Spleen (tissue), 7 donors: Measurements from ENCODE around the gene SRPK1.

ENCODE experiments used
- POLR2A ChIP-seq, 3 donors: fragments of 450-650 bp; IDR thresholded peaks; one replicate each; pipeline ENCODE4 v1.5.1; 2017; ENCODE audit warnings: antibody characterized with exemption in 3 of 3, mild to moderate bottlenecking in 1 of 3
- POLR2AphosphoS5 ChIP-seq, 3 donors: sonication (generic); formaldehyde crosslinking; IDR thresholded peaks; one replicate each; pipeline ENCODE4 v1.5.1; 2017; ENCODE audit warnings: antibody characterized with exemption in 3 of 3
- TF ChIP-seq, protein P1 (sequence below), 11 experiments: fragments of 200-600 bp in 7 of 11; fragments of 450-650 bp in 4 of 11; sonication (generic) in 4 of 11; IDR thresholded peaks in 8 of 11; conservative IDR thresholded peaks in 3 of 11; 1 replicate in 7 of 11; 2 replicates in 4 of 11; pipeline versions ENCODE4 v1.4.0 to v1.8.0; 2016 to 2021; ENCODE audit warnings: antibody characterized with exemption in 11 of 11, inconsistent platforms in 4 of 11, mild to moderate bottlenecking in 1 of 11
- donor health status: DM: no; HTN: no; CAD: no; lungs with moderate emphysema.
- donor health status: DM: no; HTN: no; CAD: no.
- donor health status: DM: no; HTN: no; CAD: no.

DNA sequence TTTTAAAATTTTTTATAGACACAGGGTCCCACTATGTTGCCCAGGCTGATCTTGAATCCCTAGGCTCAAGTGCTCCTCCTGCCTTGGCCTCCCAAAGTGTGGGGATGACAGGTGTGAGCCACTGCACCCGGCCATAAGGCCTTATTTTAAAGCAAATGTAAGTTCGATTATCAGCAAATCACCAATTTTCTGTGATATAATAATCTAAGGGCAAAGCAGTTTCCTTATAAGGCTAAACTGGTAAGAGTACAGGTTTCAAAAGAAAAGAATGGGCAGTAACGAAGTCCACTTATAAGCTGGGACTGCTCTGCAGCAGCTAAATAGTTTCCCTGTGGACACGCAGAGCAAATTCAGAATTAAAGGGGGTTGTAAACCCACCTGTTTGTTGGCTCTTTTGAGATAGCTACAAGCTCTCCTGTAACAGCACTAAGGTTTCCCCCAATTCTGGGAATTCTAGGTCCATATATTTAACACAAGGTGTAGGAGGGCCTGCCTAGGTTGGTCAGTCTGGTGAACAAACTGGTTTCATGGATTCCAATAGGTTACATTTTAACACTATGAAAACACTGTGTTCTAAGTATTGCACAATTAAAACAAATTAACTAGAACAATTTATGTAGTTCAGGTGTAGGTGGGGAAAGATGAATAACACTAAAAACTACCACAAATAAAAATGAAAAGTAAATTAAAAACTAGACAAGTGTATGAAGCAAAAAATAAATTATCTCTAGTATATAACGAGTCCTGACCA lies 89.5 kb downstream of the SRPK1 start:
- TF ChIP-seq, protein P1, sequence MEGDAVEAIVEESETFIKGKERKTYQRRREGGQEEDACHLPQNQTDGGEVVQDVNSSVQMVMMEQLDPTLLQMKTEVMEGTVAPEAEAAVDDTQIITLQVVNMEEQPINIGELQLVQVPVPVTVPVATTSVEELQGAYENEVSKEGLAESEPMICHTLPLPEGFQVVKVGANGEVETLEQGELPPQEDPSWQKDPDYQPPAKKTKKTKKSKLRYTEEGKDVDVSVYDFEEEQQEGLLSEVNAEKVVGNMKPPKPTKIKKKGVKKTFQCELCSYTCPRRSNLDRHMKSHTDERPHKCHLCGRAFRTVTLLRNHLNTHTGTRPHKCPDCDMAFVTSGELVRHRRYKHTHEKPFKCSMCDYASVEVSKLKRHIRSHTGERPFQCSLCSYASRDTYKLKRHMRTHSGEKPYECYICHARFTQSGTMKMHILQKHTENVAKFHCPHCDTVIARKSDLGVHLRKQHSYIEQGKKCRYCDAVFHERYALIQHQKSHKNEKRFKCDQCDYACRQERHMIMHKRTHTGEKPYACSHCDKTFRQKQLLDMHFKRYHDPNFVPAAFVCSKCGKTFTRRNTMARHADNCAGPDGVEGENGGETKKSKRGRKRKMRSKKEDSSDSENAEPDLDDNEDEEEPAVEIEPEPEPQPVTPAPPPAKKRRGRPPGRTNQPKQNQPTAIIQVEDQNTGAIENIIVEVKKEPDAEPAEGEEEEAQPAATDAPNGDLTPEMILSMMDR (IDR thresholded peaks at IDR 0.05 in 8 of 11, conservative IDR thresholded peaks at IDR 0.05 in 3 of 11), result no peak
- no peak for TF ChIP-seq POLR2AphosphoS5 (IDR thresholded peaks at IDR 0.05)
- TF ChIP-seq POLR2A (IDR thresholded peaks at IDR 0.05), result no peak
